GM19328 (cell line): Measurements from ENCODE around the gene ANOS1.

ENCODE experiments used
- ATAC-seq: cut with Tn5 transposase; IDR thresholded peaks from one replicate; pipeline ENCODE4 v1.9.1; 2021; ENCODE audit warnings: mild to moderate bottlenecking, moderate library complexity; ENCODE audit not compliant: unreplicated experiment

ANOS1 gene

DNA sequence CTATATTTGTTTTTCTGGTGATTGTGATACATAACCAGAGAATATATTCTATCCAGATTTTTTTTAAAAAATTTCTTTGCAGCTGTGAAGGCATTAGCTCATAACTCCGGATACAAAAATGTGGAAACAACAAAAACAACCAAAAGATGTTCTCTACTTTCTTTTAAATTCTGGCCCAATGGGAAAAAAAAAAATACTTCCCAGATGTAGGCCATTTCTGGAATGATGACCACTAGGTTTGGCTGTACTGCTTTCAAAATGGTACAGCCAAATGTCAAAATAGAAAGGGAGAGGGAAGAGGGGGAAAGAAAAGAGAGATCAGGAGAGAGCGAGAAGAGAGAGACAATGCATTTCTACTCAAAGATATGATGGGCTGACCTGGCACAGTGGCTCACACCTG is 14.6 kb downstream of the ANOS1 start:
- no peak for ATAC-seq

DNA sequence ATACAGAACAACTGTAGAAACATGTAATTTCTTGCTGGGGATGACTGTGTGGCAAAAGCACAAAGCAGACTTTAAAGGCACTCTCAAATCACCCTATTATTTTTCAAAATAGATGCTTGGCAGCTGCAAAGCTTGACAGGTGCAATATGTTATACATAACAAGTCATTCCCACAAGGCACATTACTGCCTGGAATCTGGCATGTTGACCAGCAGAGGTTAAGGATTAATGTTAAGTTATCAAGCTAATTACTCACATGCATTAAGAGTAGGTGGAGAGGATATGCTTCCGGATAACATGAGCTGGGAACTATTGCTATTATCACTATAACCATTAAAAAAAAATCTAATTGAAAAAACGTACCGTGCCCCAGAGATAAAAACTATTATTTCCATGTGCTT is 17.8 kb downstream of the ANOS1 start:
- no peak for ATAC-seq

DNA sequence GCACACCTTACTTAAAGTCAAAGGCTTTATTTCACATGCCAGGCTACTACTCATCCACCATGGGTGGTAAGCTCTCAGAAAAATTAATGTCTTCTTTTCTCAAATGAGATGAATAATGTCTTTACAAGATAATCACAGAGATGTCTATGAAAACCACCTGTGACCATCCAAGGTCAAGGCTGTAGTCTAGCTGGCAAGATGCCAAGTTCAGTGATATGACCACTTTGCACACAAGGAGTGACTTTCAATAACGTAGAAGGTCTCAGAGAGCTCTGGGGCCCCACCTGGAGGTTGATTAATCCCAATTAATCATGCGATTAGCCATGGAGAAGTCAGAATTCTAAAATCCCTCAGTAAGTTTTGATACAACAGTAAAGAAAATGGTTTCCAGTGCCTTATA is 20.5 kb downstream of the ANOS1 start:
- ATAC-seq = no peak

DNA sequence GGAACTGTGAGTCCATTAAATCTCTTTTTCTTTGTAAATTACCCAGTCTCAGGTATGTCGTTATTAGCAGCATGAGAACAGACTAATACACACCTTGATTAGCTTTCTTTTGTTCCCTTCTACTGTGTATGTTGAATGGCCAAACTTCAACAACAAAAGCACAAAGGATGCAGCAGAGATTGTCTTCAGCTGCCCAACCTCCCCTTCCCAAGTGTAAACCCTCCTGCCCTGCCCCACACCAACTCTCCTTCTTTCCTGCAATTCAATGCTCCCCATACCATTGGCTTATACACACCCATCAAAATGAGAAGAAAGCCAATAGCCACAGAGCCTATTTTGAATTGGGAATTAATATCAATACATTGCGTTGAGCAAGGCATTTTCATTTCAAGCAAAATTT is 27.8 kb downstream of the ANOS1 start:
- ATAC-seq = no peak

DNA sequence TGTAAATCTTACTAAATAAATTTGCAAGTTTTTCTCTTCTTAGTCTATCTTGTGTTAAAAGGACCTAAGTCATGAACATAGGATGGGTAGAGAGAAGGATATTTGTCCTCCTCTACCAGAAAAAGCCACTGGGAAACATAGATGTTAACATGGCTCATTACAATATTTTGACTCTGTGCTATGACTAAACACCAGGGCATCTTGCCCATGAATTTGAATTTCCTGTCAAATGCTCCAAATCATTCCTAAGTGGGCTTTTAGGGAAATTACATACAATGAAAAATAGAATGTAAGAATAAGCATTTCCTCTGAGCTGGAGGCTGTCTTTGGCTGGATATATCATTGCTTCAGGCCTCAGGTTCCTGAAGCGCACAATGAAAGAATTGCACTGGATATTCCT is 39.1 kb downstream of the ANOS1 start:
- ATAC-seq = no peak

DNA sequence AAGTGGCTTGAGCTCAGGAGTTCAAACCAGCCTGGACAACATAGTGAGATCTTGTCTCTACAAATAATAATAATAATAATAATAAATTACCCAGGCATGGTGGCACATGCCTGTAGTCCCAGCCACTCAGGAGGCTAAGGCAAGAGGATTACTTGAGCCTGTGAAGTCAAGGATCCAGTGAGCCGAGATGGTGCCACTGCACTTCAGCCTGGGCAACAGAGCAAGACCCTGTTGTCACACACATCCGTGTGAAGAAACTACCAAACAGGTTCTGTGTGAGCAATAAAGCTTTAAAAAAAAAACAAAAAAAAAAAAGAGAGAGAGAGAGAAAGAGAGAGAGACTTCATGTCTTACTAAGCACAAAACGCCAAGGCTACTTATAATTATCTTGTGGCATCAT is 42.5 kb downstream of the ANOS1 start:
- ATAC-seq = no peak

DNA sequence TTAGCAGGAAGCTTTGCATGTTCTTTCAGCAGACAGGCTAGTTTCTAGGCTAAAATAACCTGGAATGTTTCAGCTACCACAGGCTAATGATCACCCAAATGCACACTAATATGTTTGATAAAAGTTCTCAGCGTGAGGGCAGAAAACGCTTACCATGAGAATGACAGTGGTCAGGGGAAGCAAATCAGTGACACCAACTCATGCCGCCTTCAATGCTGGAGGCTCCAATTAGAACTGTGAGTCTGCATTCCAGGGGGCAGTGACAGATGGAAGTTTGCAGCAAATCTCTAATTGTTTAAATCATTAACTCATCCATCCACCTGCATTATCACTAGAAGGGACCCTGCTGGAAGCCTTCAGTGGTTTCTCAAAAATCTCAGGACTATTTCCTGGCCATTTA is 43.2 kb downstream of the ANOS1 start:
- ATAC-seq = no peak

DNA sequence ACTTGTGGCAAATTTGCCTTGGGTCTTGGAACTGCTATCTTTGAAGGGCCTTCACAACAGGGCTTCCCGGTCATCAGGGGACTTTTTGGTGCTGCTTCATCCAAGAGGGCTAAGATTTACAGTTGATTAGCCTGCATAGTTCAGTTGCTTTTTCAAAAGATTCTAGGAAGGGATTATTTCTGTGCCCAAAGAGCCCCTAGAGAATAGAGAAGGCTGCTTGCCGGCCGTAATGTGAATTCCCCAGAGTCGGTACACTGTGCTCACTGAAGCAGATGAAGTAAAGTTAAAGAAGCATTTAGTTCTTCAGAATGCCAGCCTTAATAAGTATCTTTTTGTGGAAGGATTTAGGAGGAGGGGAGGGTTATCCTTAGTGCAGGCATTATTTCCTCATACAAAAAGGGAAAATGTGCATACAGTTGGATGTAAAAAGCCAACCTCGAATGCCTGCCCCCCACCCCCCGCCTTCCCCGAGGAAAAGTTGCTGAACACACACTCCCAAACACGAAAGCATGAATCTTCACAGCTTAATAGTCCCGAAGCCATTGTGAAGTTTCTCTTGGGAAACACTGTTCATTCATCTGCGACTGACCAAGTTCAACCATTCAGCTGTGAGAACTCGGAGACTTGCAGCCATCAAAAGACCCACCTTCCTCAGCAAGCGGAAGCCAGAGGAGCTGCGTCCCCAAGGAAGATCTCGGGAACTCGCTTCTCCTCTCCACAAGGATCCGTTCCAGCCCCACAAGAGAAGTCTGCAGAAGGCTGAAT is 47.6 kb downstream of the ANOS1 start:
- ATAC-seq = no peak

DNA sequence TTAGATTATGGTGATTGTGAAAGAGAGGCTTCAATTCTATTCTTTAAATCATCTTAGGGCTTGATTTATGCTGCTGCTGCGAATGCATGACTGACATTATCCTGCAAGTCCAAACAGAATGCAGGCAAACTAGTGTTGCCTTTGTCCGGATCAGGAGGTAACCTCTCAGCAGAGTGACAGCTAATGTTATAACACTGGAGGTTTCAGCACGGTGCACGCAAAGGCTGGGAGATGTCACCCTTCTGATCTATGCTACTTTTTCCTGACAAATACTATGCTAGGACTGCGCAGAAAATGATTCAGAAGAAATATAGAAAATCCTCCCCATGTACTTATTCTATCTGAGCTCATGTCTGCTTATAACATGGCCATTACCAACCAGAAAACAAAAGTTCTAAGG is 48.2 kb downstream of the ANOS1 start:
- ATAC-seq = no peak

DNA sequence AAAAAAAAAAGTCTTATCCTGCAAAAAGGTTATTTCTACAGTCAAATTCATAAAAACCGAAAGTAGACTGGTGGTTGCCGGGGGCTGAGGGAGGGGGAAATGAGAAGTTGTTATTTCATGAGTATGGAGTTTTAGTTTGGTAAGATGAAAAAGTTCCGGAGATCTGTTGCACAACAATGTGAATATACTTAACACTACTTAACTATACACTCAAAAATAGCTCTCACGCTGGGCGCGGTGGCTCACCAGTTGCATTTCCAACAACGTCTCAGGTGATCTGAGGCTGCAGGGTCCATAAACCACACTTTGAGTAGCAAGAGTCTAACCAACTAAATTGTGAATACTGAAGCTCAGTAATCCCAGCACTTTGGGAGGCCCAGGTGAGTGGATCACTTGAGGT is 52.4 kb downstream of the ANOS1 start:
- no peak for ATAC-seq

DNA sequence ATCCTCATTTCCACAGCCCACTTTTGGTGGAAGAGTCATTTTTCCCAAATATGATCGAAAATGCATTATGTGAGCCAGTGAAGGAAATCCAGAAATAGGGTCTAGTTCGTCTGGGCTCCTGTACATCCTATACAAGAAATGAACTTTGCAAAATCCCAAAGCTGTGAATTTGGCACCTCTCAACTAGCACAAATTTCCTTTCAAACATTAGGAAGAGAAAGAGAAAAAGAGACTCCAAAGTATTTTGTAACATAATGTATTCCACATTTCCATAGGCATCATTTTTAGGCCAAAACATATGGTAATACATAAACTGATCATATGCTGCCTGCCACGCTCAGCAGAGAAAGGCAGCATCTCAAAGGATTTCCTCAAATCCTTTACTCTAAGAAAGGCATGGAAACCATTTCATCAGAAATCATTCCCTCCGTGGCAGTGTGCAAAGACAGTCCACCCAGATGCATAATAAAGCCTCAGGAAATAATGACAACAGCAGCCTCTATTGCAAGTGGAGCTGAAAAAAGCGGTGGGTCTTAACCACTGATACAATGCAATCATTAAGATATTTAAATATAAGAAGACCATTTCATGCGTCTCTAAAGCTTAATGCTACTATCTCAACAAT is 56.8 kb downstream of the ANOS1 start:
- ATAC-seq = no peak

DNA sequence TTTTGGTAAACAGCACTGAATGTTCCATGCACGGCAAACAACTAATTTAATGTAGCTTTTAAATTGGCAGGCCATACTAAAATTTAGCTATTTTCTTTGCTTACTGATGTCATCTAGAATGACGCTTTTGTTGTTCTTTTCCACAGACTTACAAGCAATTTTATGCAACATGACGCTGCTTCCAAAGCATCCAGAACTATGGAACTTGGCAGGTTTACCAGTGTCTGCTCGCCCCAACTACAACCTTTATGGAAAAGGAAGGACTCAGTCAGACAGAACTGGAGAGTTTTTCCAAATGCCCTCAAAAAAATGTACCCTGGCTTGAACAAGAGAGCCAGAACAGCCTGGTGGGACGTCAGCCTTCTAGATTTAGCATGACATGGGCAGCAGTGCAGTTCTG is 58.7 kb downstream of the ANOS1 start:
- ATAC-seq = no peak

DNA sequence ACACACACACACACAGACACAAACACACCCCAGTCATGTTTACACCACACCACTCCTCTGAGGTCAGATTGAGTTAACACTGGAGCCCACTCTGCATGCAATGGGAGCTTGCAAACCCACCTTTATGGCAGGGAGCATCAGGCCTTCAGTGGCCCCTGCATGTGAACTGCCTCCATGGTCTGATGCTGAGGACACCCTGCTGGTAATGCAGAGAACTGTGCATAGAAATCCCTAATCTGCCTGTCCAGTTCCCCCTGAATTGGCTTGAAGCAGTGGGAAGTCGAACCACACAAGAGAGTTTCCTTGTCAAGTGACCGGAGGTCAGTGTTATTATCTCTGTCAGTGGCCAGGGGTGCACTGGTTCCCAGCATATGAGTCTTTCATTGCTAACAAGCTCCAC is 59.8 kb downstream of the ANOS1 start:
- no peak for ATAC-seq

DNA sequence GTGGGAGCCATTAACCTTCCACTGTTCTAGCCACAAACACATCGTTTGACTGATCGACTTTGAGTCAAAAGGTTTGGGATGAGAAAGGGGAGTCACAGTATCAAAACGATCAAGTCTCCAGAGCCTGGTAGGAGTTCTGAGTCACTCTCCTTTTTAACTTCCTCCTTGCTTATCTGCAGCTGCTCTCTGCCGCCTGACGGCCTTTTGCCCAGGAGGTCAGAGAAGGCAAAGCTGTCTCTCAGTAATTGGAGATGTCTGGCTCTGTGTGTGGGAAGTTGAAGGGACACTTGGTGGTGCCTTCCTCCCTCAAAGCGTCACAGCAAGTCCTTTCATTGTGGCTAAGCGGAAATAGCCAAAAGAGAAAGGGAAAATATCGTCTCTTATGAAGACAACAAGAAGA is 63.1 kb downstream of the ANOS1 start:
- no peak for ATAC-seq

DNA sequence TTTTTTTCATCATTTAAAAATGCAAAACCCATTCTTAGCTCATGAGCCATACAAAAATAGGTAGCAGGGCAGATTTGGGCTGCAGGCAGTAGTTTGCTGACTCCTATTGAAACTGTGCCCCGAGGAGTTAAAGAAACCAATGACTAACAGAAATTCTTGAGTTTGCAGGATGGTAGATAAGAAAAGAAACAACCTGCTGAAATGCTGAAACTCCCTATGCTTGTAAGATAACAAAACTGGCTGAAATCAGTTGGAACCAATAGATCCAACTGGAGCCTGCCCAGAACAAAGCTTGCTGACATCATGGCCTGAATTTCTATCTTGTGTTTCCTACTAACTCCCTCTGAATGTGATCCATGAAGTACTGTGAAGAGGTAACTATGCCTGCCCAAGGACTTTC is 68.6 kb downstream of the ANOS1 start:
- ATAC-seq = no peak

DNA sequence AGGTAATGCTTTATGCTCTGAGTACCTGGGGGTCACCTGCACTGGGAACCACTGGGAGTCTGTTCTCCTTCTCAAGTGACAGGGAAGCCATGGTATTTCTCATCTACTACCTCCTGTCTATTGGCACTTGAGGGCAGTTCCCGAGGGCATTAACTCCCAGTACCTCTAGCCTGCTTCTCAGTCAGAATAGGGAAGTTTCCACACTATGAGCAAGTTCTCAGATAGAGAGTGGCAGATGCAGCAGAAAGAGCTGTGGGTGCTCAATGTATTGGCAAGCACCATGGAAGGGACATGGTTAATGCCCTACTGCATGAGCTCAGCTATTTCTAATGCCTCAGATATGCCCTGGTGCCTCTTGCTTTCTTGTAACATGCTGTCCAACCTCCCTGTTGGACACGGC is 74.1 kb downstream of the ANOS1 start:
- ATAC-seq = no peak

DNA sequence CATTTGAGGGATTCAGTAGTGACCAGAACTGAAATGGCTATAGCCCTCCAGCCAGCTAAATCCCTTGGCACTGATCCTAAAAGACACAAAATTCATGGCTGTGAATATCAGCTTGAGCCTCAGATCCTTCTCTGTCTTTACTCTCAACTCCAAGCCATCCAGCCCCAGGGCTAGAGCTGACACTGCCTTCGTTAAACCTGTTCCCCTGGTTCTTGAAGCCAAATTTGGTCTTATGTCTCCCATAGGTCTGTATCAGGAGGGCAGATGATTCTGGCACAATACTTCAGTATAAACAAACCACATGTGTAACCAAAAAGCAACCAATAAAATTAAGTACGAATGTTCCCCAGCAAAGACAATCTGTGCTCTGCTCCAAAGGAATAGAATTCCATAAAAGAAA is 78.0 kb downstream of the ANOS1 start:
- ATAC-seq = no peak

DNA sequence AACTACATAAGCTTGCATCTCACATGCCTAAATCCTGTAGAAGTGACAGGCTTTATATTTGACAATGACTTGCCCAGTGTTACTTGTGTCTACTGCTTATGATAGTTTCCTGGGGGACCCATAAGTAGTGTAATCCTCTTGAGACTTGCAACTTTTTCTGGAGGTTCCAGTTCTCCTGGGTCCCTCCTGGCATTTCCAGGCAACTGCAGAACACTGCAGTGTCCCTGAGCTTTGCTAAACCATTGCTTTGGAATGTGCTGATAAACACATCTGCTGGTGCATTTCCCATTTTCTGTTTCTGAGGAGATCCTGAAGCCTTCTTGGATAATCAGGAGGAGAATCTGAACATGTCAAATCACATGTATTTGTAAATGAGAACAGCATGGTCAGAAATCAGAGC is 82.0 kb downstream of the ANOS1 start:
- no peak for ATAC-seq

DNA sequence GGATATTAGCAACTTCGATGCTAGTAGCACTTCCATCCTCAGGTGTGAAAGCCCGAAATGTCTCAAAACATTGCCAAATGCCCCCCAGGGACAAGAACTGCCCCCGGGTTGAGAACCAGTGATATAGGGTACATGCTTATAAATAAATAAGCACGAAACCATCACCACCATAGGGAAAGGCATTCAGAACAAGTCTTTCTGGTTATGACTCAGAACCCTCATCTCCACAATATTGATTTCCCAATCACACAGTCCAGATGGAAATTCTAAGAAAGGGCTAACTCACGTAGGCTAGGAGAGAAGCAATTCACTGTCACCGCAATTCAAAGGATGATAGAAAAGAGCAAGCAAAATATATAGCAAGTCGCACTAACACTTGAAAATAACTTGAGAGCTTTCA is 84.8 kb downstream of the ANOS1 start:
- no peak for ATAC-seq

DNA sequence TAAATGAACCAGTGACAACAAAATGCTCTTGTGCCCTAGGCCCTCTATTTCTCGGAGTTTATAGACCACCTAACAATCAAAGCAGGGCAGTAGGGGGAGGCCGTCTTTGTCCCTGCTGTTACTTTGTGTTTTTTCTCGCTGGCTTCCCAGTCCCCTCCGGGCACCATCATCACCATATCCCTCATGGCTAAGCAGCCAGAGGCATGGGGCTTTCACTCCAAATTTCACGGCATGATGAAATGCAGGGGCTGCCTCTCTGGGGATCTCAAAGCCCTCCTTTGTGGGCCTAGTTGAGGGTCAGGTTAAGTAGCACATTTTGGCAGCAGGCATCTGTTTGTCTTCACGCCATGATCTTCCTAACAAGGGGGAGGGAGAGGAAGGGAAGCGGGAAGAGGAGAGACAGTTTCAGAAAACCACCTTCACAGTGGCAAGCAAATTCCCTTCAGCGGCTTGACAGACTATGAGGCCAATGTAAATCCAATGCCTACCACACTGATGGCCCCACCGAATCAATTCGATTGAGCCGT is 91.9 kb downstream of the ANOS1 start:
- ATAC-seq = no peak

DNA sequence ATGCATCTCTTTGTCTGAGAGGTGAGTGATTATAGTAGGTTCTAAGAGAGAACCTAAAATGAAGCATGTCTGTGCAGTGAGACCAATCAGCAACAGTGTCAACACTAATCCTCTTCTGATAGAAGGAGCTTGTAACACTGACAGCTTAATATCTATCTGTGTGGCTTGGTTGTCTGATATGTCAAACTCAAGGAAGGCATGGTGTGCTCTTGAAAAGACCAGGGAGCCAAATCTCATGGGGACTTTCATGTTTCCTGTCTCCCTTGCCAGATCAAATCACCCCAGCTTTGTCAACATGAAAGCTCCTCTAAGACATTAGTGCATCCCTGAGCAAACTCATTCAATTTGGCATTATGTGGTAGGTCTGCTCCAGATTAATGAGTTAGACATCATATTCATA is 95.4 kb downstream of the ANOS1 start:
- no peak for ATAC-seq

DNA sequence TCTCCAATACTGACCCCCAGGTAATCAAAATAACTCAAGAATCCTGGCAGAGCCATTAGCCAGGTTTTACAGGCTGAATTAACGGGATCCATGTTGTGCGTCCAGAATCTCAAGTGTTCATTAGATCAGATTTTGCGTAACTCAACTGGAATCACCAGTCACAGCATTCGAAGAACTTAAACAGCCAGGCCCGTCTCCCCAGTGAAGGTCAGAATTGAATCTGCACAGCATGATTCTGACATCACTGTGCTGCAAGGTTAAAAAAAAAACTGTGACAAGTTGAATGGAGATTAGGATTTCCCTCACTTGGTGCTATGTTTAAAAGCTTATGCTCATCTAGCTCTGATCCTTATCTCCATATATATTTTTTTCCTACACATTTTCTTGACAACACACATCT is 96.1 kb downstream of the ANOS1 start:
- ATAC-seq = no peak

DNA sequence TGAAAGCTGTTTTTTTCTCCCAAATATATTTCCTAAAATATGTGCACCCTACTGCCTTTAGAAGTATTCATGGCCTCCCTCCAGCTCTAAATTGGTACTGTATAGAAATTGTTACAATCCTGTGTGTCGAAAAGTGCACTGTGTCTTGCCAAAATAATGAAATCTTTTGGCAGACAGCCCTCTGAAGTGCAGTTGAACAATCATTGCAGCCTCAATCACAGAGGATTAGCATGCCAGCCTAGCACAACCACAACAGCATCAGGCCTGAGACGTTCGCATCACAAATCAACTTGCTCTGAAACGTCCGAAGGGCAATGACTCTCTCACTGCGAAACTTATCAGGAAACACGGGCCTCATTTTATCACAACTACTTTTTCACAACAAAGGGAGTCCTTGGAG is 99.0 kb downstream of the ANOS1 start:
- no peak for ATAC-seq
